ENCODE data around the gene NECAB2. TPM values are rescaled to one million over a fixed set of nuclear protein-coding genes. Genes with fewer than 3 reads are reported as not detected.

NECAB2 gene
- total RNA-seq, 4 donors from 2014 or later, result not detected

GRCh38 chr16:83935858-83936255, 32.2 kb upstream of the NECAB2 start:
- Histone ChIP-seq H3K27ac (replicated peaks in 1 of 4) (no peak overlapping the region), H3K27me3 (no peaks in the 10 kb centered on the region), H3K4me1 (peaks cover 0 to 7% (median 2%) of the 10 kb centered on the region in 4 donors), H3K9me3 (no peaks in the 10 kb centered on the region), H3K36me3 (peaks cover 0 to 8% (median 0%) of the 10 kb centered on the region in 4 donors), H3K4me3 (no peak overlapping the region)
- DNase-seq (ENCODE audit: extremely low spot score), result no peak
- no peak for TF ChIP-seq EP300 (IDR thresholded peaks at IDR 0.05)
- no peak for TF ChIP-seq POLR2A (IDR thresholded peaks at IDR 0.05; ENCODE audit: low read depth)
- no peak for TF ChIP-seq POLR2AphosphoS5 (IDR thresholded peaks at IDR 0.05)
- no peak for TF ChIP-seq CTCF (IDR thresholded peaks at IDR 0.05)
- WGBS, result 98% methylated on average over 7 of the region's 10 CpGs
- intact Hi-C loops (cut with DNase I), result no loop called here

- intact Hi-C loops (cut with DNase I), result no loop called here
- no peak for DNase-seq (ENCODE audit: extremely low spot score)
- Histone ChIP-seq H3K27ac (replicated peaks in 1 of 4) (no peak overlapping the region), H3K27me3 (no peaks in the 10 kb centered on the region), H3K9me3 (no peaks in the 10 kb centered on the region), H3K4me1 (peaks cover 0 to 7% (median 2%) of the 10 kb centered on the region in 4 donors), H3K36me3 (peaks cover 0 to 5% (median 0%) of the 10 kb centered on the region in 4 donors), H3K4me3 (no peak overlapping the region)
- 93% methylated on average over 16 of the region's 19 CpGs for WGBS
- no peak for TF ChIP-seq EP300 (IDR thresholded peaks at IDR 0.05)
- no peak for TF ChIP-seq POLR2AphosphoS5 (IDR thresholded peaks at IDR 0.05)
- no peak for TF ChIP-seq POLR2A (IDR thresholded peaks at IDR 0.05; ENCODE audit: low read depth)
These were observed 31.4 kb upstream of the NECAB2 start for GRCh38 chr16:83936581-83937165.

- no peak overlapping the region for H3K27ac ChIP-seq (replicated peaks in 1 of 4)
- no peaks in the 10 kb centered on the region for H3K9me3 ChIP-seq
- H3K36me3 ChIP-seq, result peaks cover 0 to 5% (median 0%) of the 10 kb centered on the region in 4 donors
- H3K27me3 ChIP-seq, result no peaks in the 10 kb centered on the region
- 97% methylated on average over 2 of the region's 2 CpGs for WGBS
- intact Hi-C loops (cut with DNase I), result no loop called here
- H3K4me3 ChIP-seq, result no peak overlapping the region
- peaks cover 0 to 7% (median 2%) of the 10 kb centered on the region in 4 donors for H3K4me1 ChIP-seq
- DNase-seq (ENCODE audit: extremely low spot score), result no peak
- no peak for TF ChIP-seq POLR2A (IDR thresholded peaks at IDR 0.05; ENCODE audit: low read depth)
- no peak for TF ChIP-seq EP300 (IDR thresholded peaks at IDR 0.05)
- TF ChIP-seq CTCF (IDR thresholded peaks at IDR 0.05), result no peak
- no peak for TF ChIP-seq POLR2AphosphoS5 (IDR thresholded peaks at IDR 0.05)
These were observed 30.8 kb upstream of the NECAB2 start for GRCh38 chr16:83937267-83937666.

- intact Hi-C loops (cut with DNase I), result no loop called here
- Histone ChIP-seq H3K27ac (replicated peaks in 1 of 4) (no peak overlapping the region), H3K36me3 (peaks cover 0 to 5% (median 0%) of the 10 kb centered on the region in 4 donors), H3K4me3 (no peak overlapping the region), H3K9me3 (no peaks in the 10 kb centered on the region), H3K27me3 (no peaks in the 10 kb centered on the region), H3K4me1 (peaks cover 0 to 8% (median 2%) of the 10 kb centered on the region in 4 donors)
- DNase-seq (ENCODE audit: extremely low spot score), result no peak
- TF ChIP-seq CTCF (IDR thresholded peaks at IDR 0.05) (no peak), POLR2A (IDR thresholded peaks at IDR 0.05; ENCODE audit: low read depth) (no peak), POLR2AphosphoS5 (IDR thresholded peaks at IDR 0.05) (no peak), EP300 (IDR thresholded peaks at IDR 0.05) (no peak)
- WGBS, result 90% methylated on average over 17 of the region's 18 CpGs
These were observed 29.8 kb upstream of the NECAB2 start for GRCh38 chr16:83937922-83938885.

- no peak for DNase-seq (ENCODE audit: extremely low spot score)
- peaks cover 0 to 10% (median 2%) of the 10 kb centered on the region in 4 donors for H3K4me1 ChIP-seq
- intact Hi-C loops (cut with DNase I), result no loop called here
- H3K9me3 ChIP-seq, result no peaks in the 10 kb centered on the region
- H3K27me3 ChIP-seq, result no peaks in the 10 kb centered on the region
- H3K27ac ChIP-seq (replicated peaks in 1 of 4), result no peak overlapping the region
- no peak for TF ChIP-seq POLR2AphosphoS5 (IDR thresholded peaks at IDR 0.05)
- TF ChIP-seq POLR2A (IDR thresholded peaks at IDR 0.05; ENCODE audit: low read depth), result no peak
- H3K36me3 ChIP-seq, result peaks cover 0 to 5% (median 0%) of the 10 kb centered on the region in 4 donors
- H3K4me3 ChIP-seq, result no peak overlapping the region
- WGBS, result 74% methylated on average over 12 of the region's 12 CpGs
These were observed 28.7 kb upstream of the NECAB2 start for GRCh38 chr16:83939266-83939855.
